ENCODE data around the gene DAPK2.

The DAPK2 gene

GRCh38 chr15:64009241-64009640 is 37.0 kb downstream of the DAPK2 start:
- TF ChIP-seq TOX (CRISPR knock-in tag; IDR thresholded peaks at IDR 0.05; ENCODE audit: borderline replicate concordance) = no peak
- no peak for TF ChIP-seq CSDC2 (CRISPR knock-in tag; IDR thresholded peaks at IDR 0.05)
- no peak for TF ChIP-seq BACH2 (CRISPR knock-in tag; IDR thresholded peaks at IDR 0.05; ENCODE audit: borderline replicate concordance)
- no peak for TF ChIP-seq ESRRG (CRISPR knock-in tag; IDR thresholded peaks at IDR 0.05)
- no peak for TF ChIP-seq SNAI2 (CRISPR knock-in tag; IDR thresholded peaks at IDR 0.05)
- no peak for TF ChIP-seq TCF4 (CRISPR knock-in tag; IDR thresholded peaks at IDR 0.05; ENCODE audit: borderline replicate concordance)
- TF ChIP-seq ZNF565 (CRISPR knock-in tag; conservative IDR thresholded peaks at IDR 0.05; ENCODE audit: low read depth) = no peak
- no peak for TF ChIP-seq ISL1 (CRISPR knock-in tag; IDR thresholded peaks at IDR 0.05)
- no peak for TF ChIP-seq ARNTL (CRISPR knock-in tag; IDR thresholded peaks at IDR 0.05; ENCODE audit: borderline replicate concordance, low read depth)
- TF ChIP-seq TSHZ2 (CRISPR knock-in tag; IDR thresholded peaks at IDR 0.05) = no peak
- TF ChIP-seq ZNF70 (CRISPR knock-in tag; IDR thresholded peaks at IDR 0.05) = no peak
- TF ChIP-seq ZFP30 (CRISPR knock-in tag; IDR thresholded peaks at IDR 0.05) = no peak
- TF ChIP-seq POU6F1 (CRISPR knock-in tag; IDR thresholded peaks at IDR 0.05; ENCODE audit: borderline replicate concordance, low read depth) = no peak
- TF ChIP-seq GLIS3 (CRISPR knock-in tag; IDR thresholded peaks at IDR 0.05) = no peak
- no peak for TF ChIP-seq CSRNP3 (CRISPR knock-in tag; IDR thresholded peaks at IDR 0.05)
- TF ChIP-seq CREB5 (CRISPR knock-in tag; IDR thresholded peaks at IDR 0.05; ENCODE audit: low read depth) = no peak
- no peak for ATAC-seq

- no peak for ATAC-seq
- TF ChIP-seq TCF4 (CRISPR knock-in tag; IDR thresholded peaks at IDR 0.05; ENCODE audit: borderline replicate concordance) (no peak), CREB5 (CRISPR knock-in tag; IDR thresholded peaks at IDR 0.05; ENCODE audit: low read depth) (no peak), ZC3H10 (CRISPR knock-in tag; IDR thresholded peaks at IDR 0.05) (no peak), ZNF70 (CRISPR knock-in tag; IDR thresholded peaks at IDR 0.05) (no peak), POU6F1 (CRISPR knock-in tag; IDR thresholded peaks at IDR 0.05; ENCODE audit: borderline replicate concordance, low read depth) (no peak), BACH2 (CRISPR knock-in tag; IDR thresholded peaks at IDR 0.05; ENCODE audit: borderline replicate concordance) (no peak), PATZ1 (CRISPR knock-in tag; IDR thresholded peaks at IDR 0.05; ENCODE audit: borderline replicate concordance) (no peak), ZFP30 (CRISPR knock-in tag; IDR thresholded peaks at IDR 0.05) (no peak), ARNTL (CRISPR knock-in tag; IDR thresholded peaks at IDR 0.05; ENCODE audit: borderline replicate concordance, low read depth) (no peak), ZNF565 (CRISPR knock-in tag; conservative IDR thresholded peaks at IDR 0.05; ENCODE audit: low read depth) (no peak), TSHZ2 (CRISPR knock-in tag; IDR thresholded peaks at IDR 0.05) (no peak), TOX (CRISPR knock-in tag; IDR thresholded peaks at IDR 0.05; ENCODE audit: borderline replicate concordance) (no peak), ESRRG (CRISPR knock-in tag; IDR thresholded peaks at IDR 0.05) (no peak), CSRNP3 (CRISPR knock-in tag; IDR thresholded peaks at IDR 0.05) (no peak), RARB (CRISPR knock-in tag; IDR thresholded peaks at IDR 0.05) (no peak), CSDC2 (CRISPR knock-in tag; IDR thresholded peaks at IDR 0.05) (no peak)
Observed at GRCh38 chr15:64008177-64008576, 38.1 kb downstream of the DAPK2 start.
